PC-9 (cell line): ENCODE measurements around the gene PTPRM. TPM values are rescaled to one million over a fixed set of nuclear protein-coding genes. Genes with fewer than 3 reads are reported as not detected.

Experiments
- BruUV-seq: library from RNA; stranded (reverse); fragments of 400-500 nt; replicated peaks from 2 replicates; lab custom pipeline; 2021; lab: Mats Ljungman, UMichigan
- CTCF ChIA-PET: fragments of 300-600 bp; sonication (Branson Sonifier 250); formaldehyde crosslinking; loops from one replicate; lab custom pipeline; 2022; ENCODE audit warnings: antibody characterized with exemption; lab: Charles Lee
- POLR2A ChIA-PET: fragments of 300-600 bp; sonication (Branson Sonifier 250); formaldehyde crosslinking; loops from one replicate; lab custom pipeline; 2022; ENCODE audit warnings: antibody characterized with exemption; ENCODE audit not compliant: unreplicated experiment; lab: Charles Lee
- DNase-seq, 2 experiments: peaks; one replicate each; pipeline versions ENCODE4 v3.0.0 to v3.0.0-alpha.2; 2015 to 2022; ENCODE audit warnings: mixed read lengths in 1 of 2
- H2AFZ ChIP-seq: fragments of 200-600 bp; sonication (generic); 2 replicates; pipeline ENCODE4 v1.8.1; 2017; ENCODE audit warnings: antibody characterized with exemption
- H3F3A ChIP-seq: fragments of 200-600 bp; sonication (generic); 2 replicates; pipeline ENCODE4 v1.8.1; 2017; ENCODE audit warnings: antibody characterized with exemption, mild to moderate bottlenecking, low read depth; ENCODE audit not compliant: insufficient read depth
- H3K27ac ChIP-seq: fragments of 200-600 bp; sonication (generic); 2 replicates; pipeline ENCODE4 v1.6.1; 2016; ENCODE audit warnings: mixed run types
- H3K27me3 ChIP-seq: fragments of 200-600 bp; sonication (generic); 2 replicates; pipeline ENCODE4 v1.6.1; 2016; ENCODE audit warnings: low read depth, mixed run types; ENCODE audit not compliant: insufficient read depth
- H3K36me3 ChIP-seq: fragments of 200-600 bp; sonication (generic); 2 replicates; pipeline ENCODE4 v1.6.1; 2016; ENCODE audit warnings: low read depth, mixed run types
- H3K4me1 ChIP-seq: fragments of 200-600 bp; sonication (generic); replicated peaks from 2 replicates; pipeline ENCODE4 v1.6.1; 2016; ENCODE audit warnings: mixed run types; ENCODE audit not compliant: insufficient read depth
- H3K4me2 ChIP-seq: fragments of 200-600 bp; sonication (generic); 2 replicates; pipeline ENCODE4 v1.6.1; 2017; ENCODE audit warnings: mixed run types
- H3K4me3 ChIP-seq: fragments of 200-600 bp; sonication (generic); 2 replicates; pipeline ENCODE4 v1.6.1; 2016; ENCODE audit warnings: mixed run types
- H3K79me2 ChIP-seq: fragments of 200-600 bp; sonication (generic); 2 replicates; pipeline ENCODE4 v1.6.1; 2017; ENCODE audit warnings: low read depth, mixed run types
- H3K9me2 ChIP-seq: fragments of 200-600 bp; sonication (generic); 2 replicates; pipeline ENCODE4 v1.8.1; 2017; ENCODE audit warnings: mild to moderate bottlenecking; ENCODE audit not compliant: insufficient read depth
- H3K9me3 ChIP-seq: fragments of 200-600 bp; sonication (generic); 2 replicates; pipeline ENCODE4 v1.8.1; 2016; ENCODE audit warnings: low read depth; ENCODE audit not compliant: insufficient read depth
- H4K20me1 ChIP-seq: fragments of 200-600 bp; sonication (generic); 2 replicates; pipeline ENCODE4 v1.8.1; 2017; ENCODE audit not compliant: insufficient read depth
- EZH2 ChIP-seq: fragments of 200-600 bp; sonication (generic); IDR thresholded peaks from 2 replicates; pipeline ENCODE4 v1.8.0; 2017; ENCODE audit warnings: antibody characterized with exemption, low read depth
- intact Hi-C: fragments of 100-400 bp; cut with micrococcal nuclease; formaldehyde crosslinking; loops from one replicate; pipeline ENCODE4 v1.10.0; 2022; ENCODE audit not compliant: unreplicated experiment
- total RNA-seq: library from RNA; stranded (reverse); gene quantifications from 2 replicates; pipeline ENCODE4 v1.2.3, GENCODE V29; 2021
- TF ChIP-seq, protein P1 (sequence below): fragments of 200-600 bp; sonication (generic); conservative IDR thresholded peaks from 2 replicates; pipeline ENCODE4 v1.6.1; 2017; ENCODE audit warnings: mixed run types, antibody characterized with exemption, mild to moderate bottlenecking, moderate library complexity

The PTPRM gene
- total RNA-seq, 1 experiment from 2014 or later, result 32.5 TPM

DNA sequence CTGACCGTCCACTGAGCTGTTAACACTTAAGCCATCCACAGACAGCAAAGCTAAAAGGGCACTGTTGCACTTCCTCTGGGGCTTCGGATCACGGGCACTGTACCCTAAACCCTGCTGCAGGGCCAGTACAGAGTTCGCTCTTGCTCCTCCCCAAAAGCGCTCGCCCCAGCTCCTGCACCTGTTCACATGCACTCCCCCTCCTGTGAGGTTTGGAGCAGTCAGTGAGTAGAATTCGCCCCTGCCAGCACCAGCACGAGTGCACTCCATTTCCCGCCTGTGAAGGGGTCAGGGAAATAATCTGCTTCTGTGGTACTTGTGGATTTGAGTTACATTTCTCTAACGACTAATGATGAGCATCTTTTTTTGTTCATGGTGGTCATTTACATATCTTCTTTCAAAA is 158.8 kb downstream of the PTPRM start:
- DNase-seq, result no peak
- ChIA-PET CTCF (no interaction called here), POLR2A (no interaction called here)
- Histone ChIP-seq H3K4me1 (no peaks in the 10 kb centered on the region), H3K9me2 (peaks cover 9% of the 10 kb centered on the region; the same call in 1 of the 2 replicates), H3F3A (no peaks in the 10 kb centered on the region), H3K36me3 (no peaks in the 10 kb centered on the region), H3K4me3 (no peak overlapping the region), H4K20me1 (no peaks in the 10 kb centered on the region), H3K27ac (no peak overlapping the region), H3K27me3 (no peaks in the 10 kb centered on the region), H3K79me2 (no peaks in the 10 kb centered on the region), H3K9me3 (no peaks in the 10 kb centered on the region), H2AFZ (no peak overlapping the region), H3K4me2 (no peak overlapping the region)
- BruUV-seq, result no TSS peak
- intact Hi-C loops, result no loop called here
- TF ChIP-seq, protein P1, sequence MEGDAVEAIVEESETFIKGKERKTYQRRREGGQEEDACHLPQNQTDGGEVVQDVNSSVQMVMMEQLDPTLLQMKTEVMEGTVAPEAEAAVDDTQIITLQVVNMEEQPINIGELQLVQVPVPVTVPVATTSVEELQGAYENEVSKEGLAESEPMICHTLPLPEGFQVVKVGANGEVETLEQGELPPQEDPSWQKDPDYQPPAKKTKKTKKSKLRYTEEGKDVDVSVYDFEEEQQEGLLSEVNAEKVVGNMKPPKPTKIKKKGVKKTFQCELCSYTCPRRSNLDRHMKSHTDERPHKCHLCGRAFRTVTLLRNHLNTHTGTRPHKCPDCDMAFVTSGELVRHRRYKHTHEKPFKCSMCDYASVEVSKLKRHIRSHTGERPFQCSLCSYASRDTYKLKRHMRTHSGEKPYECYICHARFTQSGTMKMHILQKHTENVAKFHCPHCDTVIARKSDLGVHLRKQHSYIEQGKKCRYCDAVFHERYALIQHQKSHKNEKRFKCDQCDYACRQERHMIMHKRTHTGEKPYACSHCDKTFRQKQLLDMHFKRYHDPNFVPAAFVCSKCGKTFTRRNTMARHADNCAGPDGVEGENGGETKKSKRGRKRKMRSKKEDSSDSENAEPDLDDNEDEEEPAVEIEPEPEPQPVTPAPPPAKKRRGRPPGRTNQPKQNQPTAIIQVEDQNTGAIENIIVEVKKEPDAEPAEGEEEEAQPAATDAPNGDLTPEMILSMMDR, result no peak
- TF ChIP-seq EZH2, result no peak

DNA sequence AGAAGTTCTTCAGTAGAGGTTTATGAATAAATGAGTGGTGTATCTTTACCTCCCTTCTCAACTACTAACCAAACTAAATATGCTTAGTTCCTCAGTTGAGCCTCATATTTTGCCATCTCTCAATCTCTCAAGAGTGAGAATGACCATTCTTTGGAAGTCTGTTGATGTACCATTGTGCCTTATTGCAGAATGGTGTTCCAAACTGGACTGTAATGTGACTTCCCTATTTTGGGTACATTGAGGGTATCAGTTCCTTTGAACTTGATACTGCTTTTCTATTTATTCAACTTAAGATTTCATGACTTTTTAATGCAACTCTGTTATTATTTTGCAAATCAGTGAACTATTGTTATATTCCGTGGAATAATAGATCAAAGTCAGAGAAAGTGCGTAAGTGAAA is 159.4 kb downstream of the PTPRM start:
- Histone ChIP-seq H3K4me1 (no peaks in the 10 kb centered on the region), H3F3A (no peaks in the 10 kb centered on the region), H3K4me3 (no peak overlapping the region), H2AFZ (no peak overlapping the region), H3K4me2 (no peak overlapping the region), H3K27me3 (no peaks in the 10 kb centered on the region), H3K36me3 (no peaks in the 10 kb centered on the region), H4K20me1 (no peaks in the 10 kb centered on the region), H3K9me3 (no peaks in the 10 kb centered on the region), H3K79me2 (no peaks in the 10 kb centered on the region), H3K9me2 (peaks cover 7% of the 10 kb centered on the region; the same call in 1 of the 2 replicates), H3K27ac (no peak overlapping the region)
- BruUV-seq, result no TSS peak
- TF ChIP-seq, protein P1, result no peak
- TF ChIP-seq EZH2, result no peak
- DNase-seq, result no peak
- intact Hi-C loops, result no loop called here
- ChIA-PET POLR2A (no interaction called here), CTCF (no interaction called here)

DNA sequence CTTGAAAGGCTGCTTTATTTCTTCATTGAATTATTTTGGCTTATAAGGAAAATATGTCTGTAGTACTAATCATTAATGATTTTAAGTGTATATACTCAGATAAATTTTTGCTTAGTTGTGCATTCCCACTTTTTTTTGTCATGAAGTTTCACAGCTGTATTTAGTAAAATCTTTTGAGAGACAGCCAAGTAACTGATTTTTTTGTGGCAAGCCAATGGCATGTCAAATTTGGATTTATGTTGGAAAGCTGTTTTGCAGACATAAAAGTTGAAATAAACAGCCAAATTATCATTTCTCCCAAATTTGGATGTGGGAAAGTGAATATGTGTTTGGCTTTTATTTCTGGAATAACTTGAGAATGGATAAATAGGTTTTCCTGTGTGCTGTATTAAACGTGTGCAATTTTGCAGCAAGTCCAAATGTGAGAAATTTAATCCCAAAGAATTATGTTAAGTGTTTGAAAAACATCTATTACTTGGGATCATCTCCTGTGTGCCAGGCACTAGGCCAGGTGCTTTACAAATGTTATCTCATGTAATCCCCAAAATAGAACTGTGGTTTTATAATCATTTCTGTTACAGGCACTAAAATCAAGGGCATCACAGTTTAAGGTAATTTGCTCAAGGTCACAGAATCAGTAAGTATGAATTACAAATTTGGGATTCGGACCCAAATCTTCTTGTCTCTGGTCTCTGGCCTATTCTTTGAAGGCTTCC is 160.4 kb downstream of the PTPRM start:
- intact Hi-C loops, result no loop called here
- Histone ChIP-seq H2AFZ (no peak overlapping the region), H3F3A (no peaks in the 10 kb centered on the region), H3K9me2 (peaks cover 4% of the 10 kb centered on the region; the same call in 1 of the 2 replicates), H3K4me1 (no peaks in the 10 kb centered on the region), H3K27ac (no peak overlapping the region), H3K36me3 (no peaks in the 10 kb centered on the region), H3K9me3 (no peaks in the 10 kb centered on the region), H3K27me3 (no peaks in the 10 kb centered on the region), H3K4me2 (no peak overlapping the region), H4K20me1 (no peaks in the 10 kb centered on the region), H3K4me3 (no peak overlapping the region), H3K79me2 (no peaks in the 10 kb centered on the region)
- no peak for TF ChIP-seq EZH2
- TF ChIP-seq, protein P1, result no peak
- no TSS peak for BruUV-seq
- ChIA-PET POLR2A (no interaction called here), CTCF (no interaction called here)
- no peak for DNase-seq
